ENCODE results near the gene KCNQ1.

Gene KCNQ1

DNA sequence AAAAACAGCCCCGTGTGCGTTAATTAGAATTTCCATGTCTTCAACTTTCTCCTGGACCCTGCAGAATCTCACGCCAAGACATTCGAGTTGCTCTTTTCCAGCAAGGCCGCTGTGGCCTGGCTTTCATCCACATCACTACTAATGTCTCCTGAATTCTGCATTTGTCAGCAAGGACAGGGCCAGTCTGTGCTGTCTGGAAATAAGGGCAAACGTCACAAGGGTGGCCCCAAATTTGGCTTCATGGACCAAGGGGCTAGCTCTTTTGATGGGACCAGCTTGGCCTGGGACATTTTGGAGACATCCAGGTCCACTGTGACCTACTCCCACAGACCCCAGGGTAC, 221.6 kb downstream of the KCNQ1 start:
- H3K4me3 ChIP-seq (ENCODE audit: low read depth, low read length), result no peak overlapping the region
- H3K36me3 ChIP-seq, result no peaks in the 10 kb centered on the region; the same call in 1 of the 2 replicates
- no peak overlapping the region for H3K27ac ChIP-seq
- no peaks in the 10 kb centered on the region for H3K27me3 ChIP-seq (ENCODE audit: insufficient read depth, low read depth, severe bottlenecking)
- H3K9me3 ChIP-seq (ENCODE audit: severe bottlenecking), result no peaks in the 10 kb centered on the region
- TF ChIP-seq, protein P1, sequence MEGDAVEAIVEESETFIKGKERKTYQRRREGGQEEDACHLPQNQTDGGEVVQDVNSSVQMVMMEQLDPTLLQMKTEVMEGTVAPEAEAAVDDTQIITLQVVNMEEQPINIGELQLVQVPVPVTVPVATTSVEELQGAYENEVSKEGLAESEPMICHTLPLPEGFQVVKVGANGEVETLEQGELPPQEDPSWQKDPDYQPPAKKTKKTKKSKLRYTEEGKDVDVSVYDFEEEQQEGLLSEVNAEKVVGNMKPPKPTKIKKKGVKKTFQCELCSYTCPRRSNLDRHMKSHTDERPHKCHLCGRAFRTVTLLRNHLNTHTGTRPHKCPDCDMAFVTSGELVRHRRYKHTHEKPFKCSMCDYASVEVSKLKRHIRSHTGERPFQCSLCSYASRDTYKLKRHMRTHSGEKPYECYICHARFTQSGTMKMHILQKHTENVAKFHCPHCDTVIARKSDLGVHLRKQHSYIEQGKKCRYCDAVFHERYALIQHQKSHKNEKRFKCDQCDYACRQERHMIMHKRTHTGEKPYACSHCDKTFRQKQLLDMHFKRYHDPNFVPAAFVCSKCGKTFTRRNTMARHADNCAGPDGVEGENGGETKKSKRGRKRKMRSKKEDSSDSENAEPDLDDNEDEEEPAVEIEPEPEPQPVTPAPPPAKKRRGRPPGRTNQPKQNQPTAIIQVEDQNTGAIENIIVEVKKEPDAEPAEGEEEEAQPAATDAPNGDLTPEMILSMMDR (IDR thresholded peaks at IDR 0.05; ENCODE audit: low read depth, low read length), result no peak
- peak; percentile 0 for DNase-seq

DNA sequence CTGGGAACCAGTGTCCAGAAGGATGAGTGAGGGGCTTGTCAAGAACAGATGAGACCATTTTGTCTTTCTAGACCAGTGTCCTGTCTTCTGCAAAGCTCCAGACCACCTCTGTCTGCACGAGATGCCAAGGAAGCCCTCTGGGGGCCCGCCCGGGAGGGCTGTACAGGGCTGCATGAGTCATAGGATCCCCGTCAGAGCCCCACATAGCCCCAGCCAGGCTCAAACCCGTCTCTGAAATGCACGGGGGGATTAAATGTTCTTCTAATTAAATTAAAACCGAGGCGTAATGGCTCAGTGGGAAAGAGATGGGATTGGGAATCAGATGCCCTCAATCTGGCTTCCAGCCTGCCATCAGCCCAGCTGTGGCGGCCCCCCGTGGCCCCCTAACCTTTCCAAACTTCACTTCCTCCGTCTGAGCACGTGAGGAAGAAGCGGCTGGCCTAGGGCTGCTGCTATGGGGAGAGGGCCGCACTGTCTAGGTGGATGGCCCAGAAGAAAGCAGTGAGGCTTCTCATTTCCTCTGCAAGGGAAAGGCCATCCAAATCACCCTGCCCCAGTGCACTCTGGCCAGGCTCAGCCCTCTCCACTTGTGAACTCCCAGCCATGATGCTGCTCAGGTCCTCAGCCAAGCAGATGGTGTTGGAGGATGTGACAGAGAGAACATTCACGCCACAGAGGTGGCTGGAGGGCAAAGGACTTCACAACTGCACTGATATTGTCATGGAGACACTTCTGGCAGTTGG, 222.2 kb downstream of the KCNQ1 start:
- no peaks in the 10 kb centered on the region for H3K9me3 ChIP-seq (ENCODE audit: severe bottlenecking)
- TF ChIP-seq, protein P1 (IDR thresholded peaks at IDR 0.05; ENCODE audit: low read depth, low read length), result no peak
- H3K27me3 ChIP-seq (ENCODE audit: insufficient read depth, low read depth, severe bottlenecking), result no peaks in the 10 kb centered on the region
- no peak overlapping the region for H3K27ac ChIP-seq
- H3K36me3 ChIP-seq, result no peaks in the 10 kb centered on the region; the same call in 1 of the 2 replicates
- H3K4me3 ChIP-seq (ENCODE audit: low read depth, low read length), result no peak overlapping the region
- peak; percentile 23 for DNase-seq

DNA sequence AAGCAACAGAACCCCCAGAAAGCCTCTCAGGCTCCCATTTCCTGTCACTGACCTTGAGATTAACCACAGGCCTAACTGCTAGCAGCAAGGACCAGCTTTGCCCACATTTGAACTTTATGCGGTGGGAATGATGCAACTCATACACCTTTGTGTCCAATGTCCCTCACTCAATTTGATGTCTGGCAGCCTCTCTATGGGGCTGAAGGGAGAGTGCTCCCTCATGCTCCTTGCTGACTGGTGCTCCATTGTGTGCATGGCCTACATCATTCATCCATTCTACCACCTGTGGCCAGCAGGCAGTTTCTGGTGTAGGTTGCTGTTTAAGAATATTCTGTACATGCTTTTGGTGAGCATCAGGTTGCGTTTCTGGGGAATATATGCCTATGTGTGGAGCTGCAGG, 223.1 kb downstream of the KCNQ1 start:
- DNase-seq, result peak; percentile 1
- Histone ChIP-seq H3K27me3 (ENCODE audit: insufficient read depth, low read depth, severe bottlenecking) (no peaks in the 10 kb centered on the region), H3K27ac (no peak overlapping the region), H3K36me3 (no peaks in the 10 kb centered on the region; the same call in 1 of the 2 replicates), H3K9me3 (ENCODE audit: severe bottlenecking) (no peaks in the 10 kb centered on the region), H3K4me3 (ENCODE audit: low read depth, low read length) (no peak overlapping the region)
- TF ChIP-seq, protein P1 (IDR thresholded peaks at IDR 0.05; ENCODE audit: low read depth, low read length), result no peak

DNA sequence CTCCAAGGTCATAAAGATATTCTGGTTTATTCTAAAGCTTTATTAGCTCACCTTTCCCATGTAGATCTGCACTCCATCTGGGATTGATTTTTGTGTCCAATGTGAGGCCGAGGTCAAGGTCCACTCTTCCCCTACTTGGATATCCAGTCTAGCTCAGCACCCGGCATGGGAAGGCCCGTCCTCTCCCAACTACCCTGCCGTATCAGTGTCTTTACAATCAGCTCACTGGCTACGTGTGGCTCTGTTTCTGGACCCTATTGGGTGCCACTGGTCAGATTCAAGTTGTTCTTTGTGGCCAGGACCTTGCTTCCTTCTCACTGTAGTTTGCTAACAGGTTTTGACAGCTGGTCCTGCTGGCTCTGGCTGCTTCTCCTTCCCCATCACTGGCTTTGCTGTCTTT, 224.1 kb downstream of the KCNQ1 start:
- TF ChIP-seq, protein P1 (IDR thresholded peaks at IDR 0.05; ENCODE audit: low read depth, low read length), result no peak
- H3K36me3 ChIP-seq, result no peaks in the 10 kb centered on the region; the same call in 1 of the 2 replicates
- peak; percentile 0 for DNase-seq
- no peak overlapping the region for H3K27ac ChIP-seq
- no peak overlapping the region for H3K4me3 ChIP-seq (ENCODE audit: low read depth, low read length)
- H3K27me3 ChIP-seq (ENCODE audit: insufficient read depth, low read depth, severe bottlenecking), result no peaks in the 10 kb centered on the region
- no peaks in the 10 kb centered on the region for H3K9me3 ChIP-seq (ENCODE audit: severe bottlenecking)

DNA sequence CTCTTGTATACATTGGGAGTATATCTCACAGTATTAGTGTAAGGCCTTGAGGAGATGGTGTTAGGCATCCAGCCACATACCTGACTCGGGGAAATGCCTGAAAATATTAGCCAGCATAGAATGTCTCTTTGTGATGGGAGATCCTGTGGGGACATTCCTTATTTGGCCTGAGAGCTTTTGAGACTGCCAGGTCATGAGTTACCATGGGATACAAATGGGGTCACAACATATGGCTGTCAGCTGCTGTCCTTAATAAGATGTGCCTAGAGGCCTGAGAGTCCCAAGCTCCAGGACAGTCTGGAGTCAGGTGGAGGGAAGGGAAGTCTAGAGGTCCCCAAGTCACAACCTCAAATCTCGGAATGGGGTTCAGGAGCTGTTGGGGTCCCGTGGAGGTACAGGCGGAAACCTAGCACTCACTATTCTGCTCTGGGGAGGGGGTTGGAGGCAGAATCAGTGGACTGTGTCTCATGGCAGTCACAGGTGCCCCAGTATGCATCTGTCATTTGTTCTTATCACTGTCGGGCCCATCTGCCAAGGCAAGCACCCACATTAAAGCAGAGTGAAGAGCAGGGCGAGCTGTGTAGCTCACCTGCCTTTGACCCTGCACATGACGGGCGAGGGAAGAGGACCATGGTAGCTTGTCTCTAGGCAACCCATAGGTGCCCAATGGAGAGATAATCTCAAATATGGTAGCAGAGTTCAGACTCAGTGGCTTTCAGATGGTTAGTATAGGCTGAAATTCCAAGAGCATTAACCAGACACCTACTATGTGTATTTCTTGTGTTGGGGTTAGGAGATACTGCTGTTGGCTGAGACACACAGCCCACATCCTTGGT, 225.0 kb downstream of the KCNQ1 start:
- H3K9me3 ChIP-seq (ENCODE audit: severe bottlenecking), result no peaks in the 10 kb centered on the region
- no peaks in the 10 kb centered on the region for H3K27me3 ChIP-seq (ENCODE audit: insufficient read depth, low read depth, severe bottlenecking)
- no peak overlapping the region for H3K4me3 ChIP-seq (ENCODE audit: low read depth, low read length)
- H3K36me3 ChIP-seq, result peaks cover 2% of the 10 kb centered on the region; the same call in 1 of the 2 replicates
- H3K27ac ChIP-seq, result peak overlapping the region; percentile 22; the same call in 1 of the 2 replicates
- TF ChIP-seq, protein P1 (IDR thresholded peaks at IDR 0.05; ENCODE audit: low read depth, low read length), result no peak
- peak; percentile 15 for DNase-seq
